Endodermal cell (in vitro differentiated cells): ENCODE measurements around the gene MACROD2. TPM values are rescaled to one million over a fixed set of nuclear protein-coding genes. Genes with fewer than 3 reads are reported as not detected.

ENCODE experiments used
- DNase-seq: peaks from one replicate; pipeline ENCODE4 v3.0.0-alpha.2; 2017
- H3K27ac ChIP-seq: 2 replicates; pipeline ENCODE4 v1.5.1; 2013; ENCODE audit warnings: mild to moderate bottlenecking, low read depth, low read length, moderate library complexity
- H3K27me3 ChIP-seq: 2 replicates; pipeline ENCODE4 v1.6.1; 2013; ENCODE audit warnings: mild to moderate bottlenecking, low read length, moderate library complexity; ENCODE audit not compliant: insufficient read depth, control insufficient read depth, poor library complexity, severe bottlenecking
- H3K36me3 ChIP-seq: 2 replicates; pipeline ENCODE4 v1.7.0; 2013; ENCODE audit warnings: mild to moderate bottlenecking, low read length, moderate library complexity; ENCODE audit not compliant: control insufficient read depth, insufficient read depth
- H3K4me1 ChIP-seq: one replicate; pipeline ENCODE4 v1.7.0; 2013; ENCODE audit warnings: low read length; ENCODE audit not compliant: control insufficient read depth, insufficient read depth
- H3K4me3 ChIP-seq: 2 replicates; pipeline ENCODE4 v1.5.1; 2013; ENCODE audit warnings: mild to moderate bottlenecking, low read length, moderate library complexity
- H3K9ac ChIP-seq: 2 replicates; pipeline ENCODE4 v1.6.1; 2013; ENCODE audit warnings: mild to moderate bottlenecking, low read length, moderate library complexity; ENCODE audit not compliant: poor library complexity, severe bottlenecking; ENCODE audit errors: extremely low read depth
- H3K9me3 ChIP-seq: 2 replicates; pipeline ENCODE4 v1.6.1; 2013; ENCODE audit warnings: mild to moderate bottlenecking, low read length, moderate library complexity; ENCODE audit not compliant: control insufficient read depth
- H3K27ac Mint-ChIP-seq: 2 replicates; pipeline ENCODE4 v1.8.0; 2020; ENCODE audit warnings: mixed read lengths
- H3K27me3 Mint-ChIP-seq: 2 replicates; pipeline ENCODE4 v1.8.0; 2021; ENCODE audit warnings: mild to moderate bottlenecking, mixed read lengths; ENCODE audit not compliant: insufficient read depth
- H3K36me3 Mint-ChIP-seq: 2 replicates; pipeline ENCODE4 v1.8.0; 2020; ENCODE audit warnings: low read depth, mixed read lengths
- H3K4me1 Mint-ChIP-seq: 2 replicates; pipeline ENCODE4 v1.8.0; 2020; ENCODE audit warnings: mixed read lengths
- H3K4me3 Mint-ChIP-seq: 2 replicates; pipeline ENCODE4 v1.8.0; 2020; ENCODE audit warnings: mild to moderate bottlenecking, moderate library complexity, mixed read lengths
- H3K9me3 Mint-ChIP-seq: 2 replicates; pipeline ENCODE4 v1.8.0; 2020; ENCODE audit warnings: mild to moderate bottlenecking, mixed read lengths
- CTCF ChIP-seq: fragments of 200-600 bp; sonication (generic); conservative IDR thresholded peaks from 2 replicates; pipeline ENCODE4 v1.5.0; 2021; ENCODE audit warnings: antibody characterized with exemption, mild to moderate bottlenecking
- WGBS, 2 experiments: methylation state at CpG; one replicate each; pipeline versions ENCODE4 v1.1.5 to v1.1.7; 2013; ENCODE audit warnings: missing lambda C conversion rate in 2 of 2, mixed read lengths in 1 of 2; ENCODE audit not compliant: insufficient coverage in 1 of 2, insufficient read length in 1 of 2; 5-methylcytosine and 5-hydroxymethylcytosine counted together
- total RNA-seq, 2 donors: library from RNA; stranded (reverse); fragmentation: NEBNext Ultra II Directional in 1 of 2; extraction: Animal tissue kit (Norgen Biotek cat#: 25700) in 1 of 2; gene quantifications; 2 replicates in 1 of 2; 3 replicates in 1 of 2; pipeline ENCODE4 v1.2.1, GENCODE V29; 2021

The MACROD2 gene
- total RNA-seq, 2 donors from 2014 or later, result 2.3 to 4.8 TPM

GRCh38 chr20:14113416-14113815 is 118.1 kb downstream of the MACROD2 start:
- no peaks in the 10 kb centered on the region for H3K27me3 ChIP-seq
- Mint-ChIP-seq H3K27me3 (no peaks in the 10 kb centered on the region), H3K27ac (no peak overlapping the region), H3K36me3 (no peaks in the 10 kb centered on the region), H3K4me1 (no peaks in the 10 kb centered on the region), H3K4me3 (no peak overlapping the region), H3K9me3 (peaks cover 26% of the 10 kb centered on the region)
- DNase-seq, result no peak
- no peak overlapping the region for H3K27ac ChIP-seq
- H3K36me3 ChIP-seq, result no peaks in the 10 kb centered on the region
- no peak overlapping the region for H3K9ac ChIP-seq
- no peak for TF ChIP-seq CTCF
- H3K4me3 ChIP-seq, result no peak overlapping the region
- H3K4me1 ChIP-seq, result no peaks in the 10 kb centered on the region
- 95 to 100% methylated on average over 2 to 3 of the region's 3 CpGs for WGBS, 2 experiments
- H3K9me3 ChIP-seq, result peaks cover 16% of the 10 kb centered on the region

- H3K9me3 ChIP-seq, result peaks cover 16% of the 10 kb centered on the region
- no peaks in the 10 kb centered on the region for H3K4me1 ChIP-seq
- H3K4me3 ChIP-seq, result no peak overlapping the region
- 78 to 86% methylated on average over 3 of the region's 3 CpGs for WGBS, 2 experiments
- H3K9me3 Mint-ChIP-seq, result peaks cover 21% of the 10 kb centered on the region
- no peaks in the 10 kb centered on the region for H3K4me1 Mint-ChIP-seq
- H3K27ac Mint-ChIP-seq, result no peak overlapping the region
- H3K9ac ChIP-seq, result no peak overlapping the region
- H3K27me3 ChIP-seq, result no peaks in the 10 kb centered on the region
- DNase-seq, result no peak
- H3K36me3 ChIP-seq, result no peaks in the 10 kb centered on the region
- no peak for TF ChIP-seq CTCF
- H3K27me3 Mint-ChIP-seq, result no peaks in the 10 kb centered on the region
- no peaks in the 10 kb centered on the region for H3K36me3 Mint-ChIP-seq
- H3K4me3 Mint-ChIP-seq, result no peak overlapping the region
- H3K27ac ChIP-seq, result no peak overlapping the region
Measured at GRCh38 chr20:14114065-14114704, 118.9 kb downstream of the MACROD2 start.

GRCh38 chr20:14116037-14116436 is 120.7 kb downstream of the MACROD2 start:
- Mint-ChIP-seq H3K9me3 (peaks cover 2% of the 10 kb centered on the region), H3K36me3 (no peaks in the 10 kb centered on the region), H3K27ac (no peak overlapping the region), H3K4me3 (no peak overlapping the region), H3K4me1 (no peaks in the 10 kb centered on the region), H3K27me3 (no peaks in the 10 kb centered on the region)
- Histone ChIP-seq H3K27me3 (no peaks in the 10 kb centered on the region), H3K27ac (no peak overlapping the region), H3K9ac (no peak overlapping the region), H3K36me3 (no peaks in the 10 kb centered on the region), H3K4me1 (no peaks in the 10 kb centered on the region), H3K4me3 (no peak overlapping the region), H3K9me3 (peaks cover under 1% of the 10 kb centered on the region)
- TF ChIP-seq CTCF, result no peak
- 96 to 100% methylated on average over 3 to 5 of the region's 6 CpGs for WGBS, 2 experiments
- DNase-seq, result no peak
